Activated T-cell treated with anti-CD3 and anti-CD28 coated beads, Interleukin-2, amount 50 U/mL, for 72 hours (primary cell): ENCODE data around the gene DIS3L2. TPM values are rescaled to one million over a fixed set of nuclear protein-coding genes. Genes with fewer than 3 reads are reported as not detected.
A peak's percentile ranks its signal among the peaks of the same experiment; 100 is the strongest.

Source experiments
- ATAC-seq, 2 donors: fragments of 150-1000 bp; cut with Tn5 transposase; replicated peaks in 1 of 2; 2 replicates each; pipeline ENCODE4 v1.10.0; 2021; ENCODE audit warnings: moderate library complexity in 2 of 2, mild to moderate bottlenecking in 1 of 2
- DNase-seq, 2 donors: peaks; one replicate each; pipeline ENCODE4 v3.0.0; 2021 to 2022; ENCODE audit warnings: mixed read lengths in 1 of 2
- H3K27ac Mint-ChIP-seq: one replicate; pipeline ENCODE4 v1.8.0; 2022; ENCODE audit warnings: mild to moderate bottlenecking, moderate library complexity, mixed read lengths
- H3K27me3 Mint-ChIP-seq: one replicate; pipeline ENCODE4 v1.8.0; 2022; ENCODE audit warnings: low read depth, mixed read lengths
- H3K36me3 Mint-ChIP-seq, 2 donors: one replicate each; pipeline ENCODE4 v1.8.0; 2022; ENCODE audit warnings: mixed read lengths in 2 of 2, mild to moderate bottlenecking in 1 of 2; ENCODE audit not compliant: insufficient read depth in 2 of 2
- H3K4me1 Mint-ChIP-seq: one replicate; pipeline ENCODE4 v1.8.0; 2022; ENCODE audit warnings: low read depth, mixed read lengths
- H3K4me3 Mint-ChIP-seq, 2 donors: one replicate each; pipeline ENCODE4 v1.8.0; 2022; ENCODE audit warnings: mild to moderate bottlenecking in 2 of 2, mixed read lengths in 2 of 2, moderate library complexity in 2 of 2
- H3K9me3 Mint-ChIP-seq, 2 donors: one replicate each; pipeline ENCODE4 v1.8.0; 2022; ENCODE audit warnings: mixed read lengths in 2 of 2
- total RNA-seq, 2 donors: library from RNA; stranded (reverse); gene quantifications; one replicate each; pipeline ENCODE4 v1.2.3, GENCODE V29; 2022

Gene DIS3L2
- total RNA-seq, 2 donors from 2014 or later, result 28.8 to 38.3 TPM

DNA sequence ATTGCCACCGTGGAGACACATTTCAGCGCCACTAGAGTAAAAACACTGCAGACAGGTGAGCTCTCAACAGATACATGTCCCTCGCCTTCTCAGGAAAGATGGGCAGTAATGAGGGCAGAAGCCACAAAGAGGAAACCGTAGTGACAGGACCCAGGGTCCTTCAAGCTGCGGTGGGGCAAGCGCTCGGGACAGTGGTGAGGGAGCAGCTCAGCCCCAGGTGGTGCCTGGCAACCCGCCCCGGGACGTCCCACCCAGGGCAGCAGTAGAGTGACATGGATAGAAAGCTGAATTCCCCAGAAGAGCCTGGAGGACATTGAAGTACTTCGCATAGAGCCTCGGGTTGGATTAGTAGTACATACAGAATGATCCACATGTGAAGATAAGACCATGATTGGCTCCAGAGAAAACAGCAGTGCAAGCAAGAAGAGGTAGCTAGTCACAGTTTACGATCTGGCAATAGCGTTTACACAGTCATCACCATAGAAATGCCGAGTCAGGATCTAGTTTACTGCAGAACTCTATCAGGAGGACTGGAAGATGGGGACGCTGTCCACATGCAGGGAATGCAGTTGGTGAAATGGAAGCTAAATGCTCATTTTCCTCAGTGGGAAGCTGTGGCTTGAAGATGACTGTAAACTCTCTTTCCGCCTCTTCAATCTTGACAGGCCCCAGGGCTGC, 379.7 kb downstream of the DIS3L2 start:
- Mint-ChIP-seq H3K9me3 (no peaks in the 10 kb centered on the region), H3K4me3 (no peak overlapping the region)

DNA sequence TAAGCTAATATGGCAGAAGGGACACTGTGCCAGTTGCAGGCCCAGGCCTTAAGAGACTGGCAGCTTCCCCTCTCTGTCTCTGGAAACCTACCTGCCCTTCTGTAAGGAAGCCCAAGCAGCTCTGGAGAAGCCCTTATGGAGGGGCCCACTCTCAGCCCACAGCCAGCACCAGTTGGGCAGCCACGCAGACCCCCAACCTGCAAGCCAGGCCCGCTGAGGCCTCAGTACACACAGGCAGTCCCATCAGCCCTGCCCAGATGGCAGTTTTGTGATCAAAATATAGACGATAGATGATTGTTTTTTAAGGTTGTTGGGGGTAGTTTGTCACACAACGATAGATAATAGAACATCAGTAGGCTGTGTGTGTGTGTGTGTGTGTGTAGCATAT, 380.2 kb downstream of the DIS3L2 start:
- Mint-ChIP-seq H3K4me1 (peaks cover 4% of the 10 kb centered on the region), H3K27me3 (no peaks in the 10 kb centered on the region), H3K4me3 (no peak overlapping the region), H3K9me3 (no peaks in the 10 kb centered on the region), H3K27ac (no peak overlapping the region), H3K36me3 (no peaks in the 10 kb centered on the region)
- no peak for DNase-seq
- no peak for ATAC-seq

More for the DNA sequence above, 379.7 kb downstream of the DIS3L2 start:
- DNase-seq (no peak), ATAC-seq (no peak)
- peaks cover 4% of the 10 kb centered on the region for H3K4me1 Mint-ChIP-seq
- no peaks in the 10 kb centered on the region for H3K27me3 Mint-ChIP-seq
- no peaks in the 10 kb centered on the region for H3K36me3 Mint-ChIP-seq
- no peak overlapping the region for H3K27ac Mint-ChIP-seq

DNA sequence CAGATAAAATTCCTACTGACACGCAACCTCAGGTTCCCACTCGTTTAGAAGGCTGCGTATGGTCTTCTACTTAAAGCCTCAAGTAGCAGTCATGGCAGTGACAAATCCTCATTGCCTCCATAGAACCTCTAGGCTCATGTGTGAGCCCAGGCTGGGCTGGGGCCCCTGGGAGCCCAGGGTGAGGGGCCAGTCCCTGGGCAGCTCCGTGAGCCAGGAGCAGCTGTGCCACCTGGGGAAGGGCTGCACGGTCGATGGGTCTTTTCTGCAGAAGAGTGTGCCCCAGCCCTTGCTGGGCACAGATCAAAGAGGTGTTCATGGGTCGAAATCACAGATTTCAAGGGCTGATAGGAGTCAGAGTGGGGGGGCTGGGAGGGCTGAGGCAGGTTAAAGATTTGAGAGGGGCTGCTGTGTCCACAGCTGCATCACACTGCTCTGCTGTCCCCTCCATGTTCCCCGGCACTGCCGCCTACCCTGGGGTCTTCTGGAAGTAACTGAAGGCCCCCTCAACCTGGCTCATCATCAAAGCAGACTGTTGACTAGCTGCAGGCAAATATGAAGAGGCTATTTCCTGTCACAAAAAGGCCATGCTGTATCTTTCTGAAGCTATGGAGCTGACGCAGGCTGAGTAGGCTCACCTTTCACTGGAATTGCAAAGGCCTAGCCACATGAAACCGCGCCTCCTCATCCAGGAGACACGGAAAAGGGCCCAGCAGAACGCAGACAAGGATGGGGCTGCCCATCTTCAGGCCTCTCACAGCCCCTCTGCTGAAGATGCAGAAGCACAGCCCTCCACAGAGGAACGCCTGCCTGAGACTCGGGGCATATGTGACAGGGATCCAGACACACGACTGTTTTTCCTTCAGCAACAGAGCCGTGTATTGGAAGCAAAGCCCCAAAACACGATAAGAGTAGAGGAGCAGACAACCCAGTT, 381.4 kb downstream of the DIS3L2 start:
- no peak overlapping the region for H3K4me3 Mint-ChIP-seq
- no peaks in the 10 kb centered on the region for H3K9me3 Mint-ChIP-seq
- no peak for ATAC-seq
- H3K4me1 Mint-ChIP-seq, result peaks cover 4% of the 10 kb centered on the region
- H3K27me3 Mint-ChIP-seq, result no peaks in the 10 kb centered on the region
- no peaks in the 10 kb centered on the region for H3K36me3 Mint-ChIP-seq
- no peak for DNase-seq
- H3K27ac Mint-ChIP-seq, result no peak overlapping the region

DNA sequence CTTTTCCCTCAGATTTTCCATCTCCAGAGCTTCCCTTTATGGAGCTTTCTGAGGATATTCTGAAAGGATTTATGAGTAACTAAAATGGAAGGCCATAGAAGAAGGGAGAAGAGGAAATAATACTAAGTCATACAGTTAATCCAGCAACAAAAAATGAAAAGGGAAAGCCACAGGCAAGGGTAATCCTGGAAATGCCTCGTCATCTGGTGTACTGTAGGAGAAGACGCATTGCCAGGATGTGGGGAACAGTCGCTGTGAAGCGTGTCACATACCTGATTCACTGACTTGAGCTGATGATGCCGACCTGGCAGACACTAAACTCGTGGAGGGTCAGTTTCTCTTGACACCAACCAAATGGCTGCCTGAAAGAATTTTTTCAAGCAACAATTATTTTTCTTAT, 382.3 kb downstream of the DIS3L2 start:
- no peak for DNase-seq
- Mint-ChIP-seq H3K36me3 (no peaks in the 10 kb centered on the region), H3K27me3 (peaks cover 7% of the 10 kb centered on the region), H3K27ac (no peak overlapping the region), H3K4me3 (no peak overlapping the region), H3K9me3 (no peaks in the 10 kb centered on the region), H3K4me1 (peaks cover 4% of the 10 kb centered on the region)
- no peak for ATAC-seq

DNA sequence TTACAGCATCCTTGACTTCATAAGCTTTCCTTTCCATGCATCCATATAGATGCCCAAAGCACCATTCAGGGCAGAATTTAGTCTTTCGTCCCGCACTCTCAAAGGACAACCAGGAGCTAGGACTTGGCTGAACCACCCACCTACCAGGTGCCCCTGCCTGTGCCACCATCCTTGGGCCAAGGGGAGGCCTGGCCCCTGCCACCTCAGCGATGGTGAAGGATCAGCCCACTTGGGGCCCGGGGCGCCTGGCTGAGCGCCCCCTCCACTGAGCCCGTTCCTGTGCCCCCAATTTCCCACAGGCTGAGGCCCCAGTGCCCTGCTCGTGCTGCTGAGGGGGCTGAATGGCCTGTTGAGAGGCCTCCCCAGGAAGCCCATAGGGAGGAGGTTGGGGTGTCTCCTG, 383.7 kb downstream of the DIS3L2 start:
- H3K9me3 Mint-ChIP-seq, result no peaks in the 10 kb centered on the region
- no peak overlapping the region for H3K4me3 Mint-ChIP-seq
- H3K27ac Mint-ChIP-seq, result no peak overlapping the region
- ATAC-seq (no peak), DNase-seq (no peak)
- H3K27me3 Mint-ChIP-seq, result peaks cover 15% of the 10 kb centered on the region
- peaks cover 4% of the 10 kb centered on the region for H3K4me1 Mint-ChIP-seq
- no peaks in the 10 kb centered on the region for H3K36me3 Mint-ChIP-seq

DNA sequence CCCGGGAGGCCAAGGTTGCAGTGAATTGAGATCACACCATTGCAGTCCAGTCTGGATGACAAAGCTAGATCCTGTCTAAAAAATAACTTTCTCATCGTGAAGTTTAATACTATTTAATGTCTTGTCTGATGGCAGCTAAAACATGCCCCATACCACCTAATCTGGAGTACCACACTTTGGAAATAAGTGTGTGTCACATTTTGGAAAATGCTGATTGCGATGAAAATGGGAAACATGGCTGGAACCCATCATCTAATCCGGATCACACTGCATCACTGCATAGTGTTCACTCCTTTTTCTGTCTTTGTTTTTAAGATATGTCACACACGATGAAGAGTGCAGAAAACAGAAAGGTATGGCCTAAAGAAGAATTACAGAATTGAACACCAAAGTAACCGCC, 385.9 kb downstream of the DIS3L2 start:
- Mint-ChIP-seq H3K4me3 (no peak overlapping the region), H3K27ac (no peak overlapping the region), H3K9me3 (no peaks in the 10 kb centered on the region), H3K36me3 (no peaks in the 10 kb centered on the region), H3K27me3 (peaks cover 20% of the 10 kb centered on the region), H3K4me1 (peaks cover 4% of the 10 kb centered on the region)
- ATAC-seq (no peak), DNase-seq (no peak)

DNA sequence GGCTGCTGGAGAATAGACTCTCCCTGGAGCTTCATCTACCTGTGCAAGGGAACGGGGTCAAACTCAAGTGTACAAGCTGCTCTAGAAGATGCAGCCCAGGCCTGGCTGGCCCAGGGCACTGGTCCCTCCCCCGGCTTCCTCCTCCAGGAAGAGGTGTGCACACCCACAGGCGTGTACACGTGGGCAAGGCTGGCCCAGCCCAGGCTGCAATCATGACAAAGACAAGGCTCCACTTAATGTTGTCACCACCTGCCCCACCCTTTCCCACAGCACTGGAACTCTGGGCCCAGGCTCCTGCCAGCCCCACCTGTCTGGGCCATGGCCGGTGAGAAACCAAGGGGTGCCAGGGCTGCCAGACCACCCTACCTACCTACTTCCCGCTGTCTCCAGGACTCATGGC, 387.4 kb downstream of the DIS3L2 start:
- H3K4me3 Mint-ChIP-seq, result no peak overlapping the region
- no peak for DNase-seq
- peaks cover 20% of the 10 kb centered on the region for H3K27me3 Mint-ChIP-seq
- H3K27ac Mint-ChIP-seq, result no peak overlapping the region
- H3K4me1 Mint-ChIP-seq, result no peaks in the 10 kb centered on the region
- H3K9me3 Mint-ChIP-seq, result no peaks in the 10 kb centered on the region
- no peaks in the 10 kb centered on the region for H3K36me3 Mint-ChIP-seq
- peak; percentile 27 to 36 for ATAC-seq

DNA sequence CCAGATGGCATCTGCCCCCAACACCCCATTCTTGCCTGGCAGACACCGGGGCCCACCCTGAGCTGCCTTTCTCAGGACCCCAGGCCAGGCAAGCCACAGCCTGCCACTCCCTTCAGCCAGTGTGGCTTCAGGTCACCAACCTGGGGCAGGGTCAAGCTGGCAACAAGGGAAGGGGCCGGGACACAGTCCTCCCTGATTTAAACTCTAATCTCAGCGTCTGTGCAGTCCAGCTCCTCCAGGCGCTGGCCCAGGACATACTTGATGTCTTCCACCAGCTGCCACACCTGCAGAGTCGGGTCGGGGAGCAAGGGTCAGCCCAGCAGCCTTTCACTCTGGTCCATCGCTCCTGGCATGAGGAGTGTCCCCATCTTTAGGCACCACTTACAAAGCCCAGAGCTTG, 388.0 kb downstream of the DIS3L2 start:
- H3K4me3 Mint-ChIP-seq, result no peak overlapping the region
- H3K27ac Mint-ChIP-seq, result no peak overlapping the region
- H3K27me3 Mint-ChIP-seq, result peaks cover 20% of the 10 kb centered on the region
- H3K4me1 Mint-ChIP-seq, result no peaks in the 10 kb centered on the region
- H3K36me3 Mint-ChIP-seq, result no peaks in the 10 kb centered on the region
- ATAC-seq (no peak), DNase-seq (no peak)
- H3K9me3 Mint-ChIP-seq, result no peaks in the 10 kb centered on the region

DNA sequence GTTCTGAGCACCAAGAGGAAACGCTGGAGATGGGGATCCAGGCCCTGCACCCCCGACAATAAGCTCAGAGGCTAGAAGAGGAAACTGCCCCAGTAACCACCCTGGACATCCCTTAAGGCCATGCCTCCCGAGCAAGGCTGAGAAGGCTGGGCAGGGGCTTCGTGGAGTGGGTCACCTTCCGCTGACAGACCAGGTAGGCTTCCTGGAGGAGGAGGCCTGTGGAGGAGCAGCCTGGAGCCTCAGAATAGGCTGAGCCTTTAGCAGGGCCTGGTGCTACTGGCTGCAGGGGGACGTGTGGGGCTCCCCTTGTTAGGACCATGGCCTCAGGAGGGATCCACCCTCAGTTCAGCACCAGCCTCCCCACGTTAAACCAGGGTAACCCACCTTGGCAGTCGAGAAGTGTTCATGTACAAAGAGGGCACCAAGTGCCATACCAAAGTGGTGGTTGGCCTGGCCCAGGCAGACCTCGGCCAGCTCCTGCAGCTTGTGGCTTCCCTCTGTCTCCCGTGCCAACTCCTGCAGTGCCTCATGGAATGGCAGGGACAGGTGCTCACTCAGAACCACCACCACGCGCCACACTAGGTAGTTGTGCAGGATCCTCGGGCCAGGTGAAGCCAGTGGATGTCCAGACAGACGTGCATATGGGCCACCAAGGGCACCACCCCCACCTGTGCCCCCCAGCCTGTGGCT, 388.6 kb downstream of the DIS3L2 start:
- DNase-seq (no peak), ATAC-seq (no peak)

DNA sequence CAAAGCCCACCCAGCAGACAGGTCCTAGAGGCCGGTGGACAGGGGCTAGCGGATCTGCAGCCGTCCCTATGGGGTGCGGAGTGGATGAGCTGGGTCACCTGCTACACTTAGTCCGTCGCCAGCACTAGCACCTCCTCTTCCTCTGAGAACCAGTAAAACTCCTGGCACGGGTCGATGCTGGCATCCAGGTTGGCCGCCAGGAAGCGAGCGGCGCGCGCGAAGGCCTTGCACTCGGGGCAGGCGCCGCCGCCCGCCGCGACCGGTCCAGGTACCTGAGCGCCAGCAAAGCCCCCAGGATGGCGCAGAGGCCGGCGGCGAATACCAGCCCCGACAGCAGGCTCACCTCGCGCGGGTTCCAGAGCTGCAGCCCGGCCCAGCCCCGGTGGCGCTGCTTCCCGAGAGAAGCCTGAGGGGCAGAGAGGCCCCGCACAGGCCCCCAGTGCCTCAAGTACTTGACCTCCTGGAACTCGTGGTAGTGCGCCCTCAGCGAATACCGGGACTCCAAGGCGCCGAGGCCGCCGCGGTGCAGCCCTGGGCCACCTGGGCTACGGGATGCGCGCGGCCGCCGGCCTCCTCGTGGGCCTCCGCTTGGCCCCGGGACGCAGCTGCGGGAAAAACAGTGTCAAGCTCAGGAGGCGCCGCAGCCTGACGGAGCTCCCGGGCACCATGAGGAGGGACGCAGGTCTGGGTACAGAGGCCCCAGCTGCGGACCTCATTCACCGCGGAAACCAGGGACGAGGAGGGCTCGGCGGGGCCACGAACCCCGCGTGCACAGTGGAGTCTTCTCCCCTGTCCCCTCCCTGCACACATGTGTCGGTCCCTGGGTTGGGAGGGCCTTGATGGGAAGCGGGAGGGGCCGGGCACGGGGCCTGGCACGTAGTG, 389.5 kb downstream of the DIS3L2 start:
- peak in 1 of 2 donors; percentile 20 for ATAC-seq
- Mint-ChIP-seq H3K4me3 (no peak overlapping the region), H3K4me1 (no peaks in the 10 kb centered on the region), H3K9me3 (no peaks in the 10 kb centered on the region), H3K36me3 (no peaks in the 10 kb centered on the region), H3K27me3 (peaks cover 20% of the 10 kb centered on the region), H3K27ac (no peak overlapping the region)
- no peak for DNase-seq

More for the DNA sequence above, 388.6 kb downstream of the DIS3L2 start:
- H3K36me3 Mint-ChIP-seq, result no peaks in the 10 kb centered on the region
- H3K27me3 Mint-ChIP-seq, result peaks cover 20% of the 10 kb centered on the region
- H3K4me3 Mint-ChIP-seq, result no peak overlapping the region
- no peaks in the 10 kb centered on the region for H3K9me3 Mint-ChIP-seq
- H3K4me1 Mint-ChIP-seq, result no peaks in the 10 kb centered on the region
- H3K27ac Mint-ChIP-seq, result no peak overlapping the region

DNA sequence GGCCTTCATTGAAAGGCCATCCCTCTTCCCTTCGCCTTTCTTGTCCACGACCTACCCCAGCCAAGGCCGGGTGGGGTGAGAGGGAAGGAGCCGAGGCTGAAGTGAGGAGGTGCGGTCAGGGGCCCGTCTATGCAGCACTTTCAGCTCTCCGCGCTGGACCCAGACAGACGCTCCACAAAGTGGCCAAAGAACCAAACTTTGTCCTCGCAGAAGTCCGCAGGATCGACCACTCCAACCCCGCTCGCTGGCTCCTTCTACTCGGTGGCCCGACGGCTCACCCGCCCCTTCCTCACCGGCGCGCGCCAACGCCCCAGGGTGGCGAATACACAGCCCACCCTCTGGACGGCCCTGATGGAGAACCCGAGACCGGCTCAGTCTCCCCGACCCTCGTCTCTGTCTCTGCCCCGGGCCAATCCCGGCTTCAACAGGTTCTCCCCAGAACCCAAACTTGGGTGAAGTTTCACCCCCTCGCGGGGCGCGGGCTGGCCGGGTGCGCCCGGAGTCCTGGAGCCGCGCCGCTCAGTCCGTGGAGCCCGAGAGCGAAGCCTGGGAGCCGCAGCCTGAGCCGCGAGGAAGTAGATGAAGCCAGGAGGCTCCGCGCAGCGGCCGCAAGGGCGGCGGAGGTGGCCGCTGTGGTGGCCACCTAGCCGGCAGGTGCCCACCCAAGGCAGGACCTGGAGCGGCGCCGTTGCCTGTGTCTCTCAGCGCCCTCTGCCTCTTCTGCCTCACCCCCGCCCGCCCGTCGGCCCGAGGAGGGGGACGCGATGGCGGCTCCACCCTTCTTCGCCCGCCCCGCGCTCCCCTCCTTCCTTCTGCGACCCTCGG, 390.4 kb downstream of the DIS3L2 start:
- no peaks in the 10 kb centered on the region for H3K9me3 Mint-ChIP-seq
- H3K27me3 Mint-ChIP-seq, result peaks cover 20% of the 10 kb centered on the region
- DNase-seq (no peak), ATAC-seq (no peak)
- H3K4me3 Mint-ChIP-seq, result peak overlapping the region; percentile 42 to 48
- no peaks in the 10 kb centered on the region for H3K4me1 Mint-ChIP-seq
- no peaks in the 10 kb centered on the region for H3K36me3 Mint-ChIP-seq
- H3K27ac Mint-ChIP-seq, result no peak overlapping the region
